ENCODE data around the gene TAOK1.

DNA sequence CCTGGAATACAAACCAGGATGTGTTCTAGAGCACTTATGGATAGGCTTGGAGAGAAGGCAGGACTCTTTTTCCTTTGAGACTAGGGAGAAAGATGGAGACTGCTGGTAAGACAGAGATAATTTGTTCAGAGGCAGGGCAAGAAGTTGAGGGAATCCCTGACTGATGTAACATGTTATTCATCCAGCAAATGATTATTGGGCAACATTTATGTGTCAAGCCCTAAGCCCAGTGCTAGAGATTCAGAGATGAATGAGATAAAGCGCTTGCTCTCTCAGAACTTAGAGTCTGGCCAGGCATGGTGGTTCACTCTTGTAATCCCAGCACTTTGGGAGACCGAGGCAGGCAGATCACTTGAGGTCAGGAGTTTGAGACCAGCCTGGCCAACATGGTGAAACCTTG, 48.4 kb upstream of the TAOK1 start:
- no peak for TF ChIP-seq CHD4 (IDR thresholded peaks at IDR 0.05; ENCODE audit: borderline replicate concordance)
- TF ChIP-seq RNF2 (IDR thresholded peaks at IDR 0.05; ENCODE audit: borderline replicate concordance, low read depth) = no peak
- no peak for TF ChIP-seq RAD21 (conservative IDR thresholded peaks at IDR 0.05 in 1 of 2, IDR thresholded peaks at IDR 0.05 in 1 of 2)
- TF ChIP-seq TP53 (CRISPR knock-in tag; IDR thresholded peaks at IDR 0.05) = no peak
